CD4-positive, alpha-beta T cell treated with Interleukin-1 beta for 1 hour (primary cell): ENCODE results near the gene GPHN.

ENCODE experiments used
- DNase-seq, 2 donors: peaks; one replicate each; pipeline ENCODE4 v3.0.0-alpha.2; 2020 to 2022

GPHN gene

DNA sequence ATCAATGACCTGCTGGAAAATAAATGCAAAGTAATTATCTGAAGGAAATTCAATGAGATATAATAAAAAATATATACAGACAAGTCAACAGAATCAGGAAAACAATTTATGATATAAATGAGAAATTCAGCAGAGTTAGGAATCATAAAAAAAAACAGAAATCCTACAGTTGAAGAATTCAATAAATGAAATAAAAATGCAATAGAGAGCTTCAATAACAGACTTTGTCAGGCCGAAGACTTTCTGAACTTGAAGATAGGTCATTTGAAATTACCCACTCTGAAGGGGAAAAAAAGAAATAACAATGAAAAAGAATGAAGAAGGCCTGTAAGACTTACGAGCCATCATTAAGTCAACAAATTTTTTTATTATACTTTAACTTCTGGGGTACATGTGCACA, 665.8 kb downstream of the GPHN start:
- DNase-seq, result no peak

GRCh38 chr14:67186172-67186768, 678.3 kb downstream of the GPHN start:
- no peak for DNase-seq

DNA sequence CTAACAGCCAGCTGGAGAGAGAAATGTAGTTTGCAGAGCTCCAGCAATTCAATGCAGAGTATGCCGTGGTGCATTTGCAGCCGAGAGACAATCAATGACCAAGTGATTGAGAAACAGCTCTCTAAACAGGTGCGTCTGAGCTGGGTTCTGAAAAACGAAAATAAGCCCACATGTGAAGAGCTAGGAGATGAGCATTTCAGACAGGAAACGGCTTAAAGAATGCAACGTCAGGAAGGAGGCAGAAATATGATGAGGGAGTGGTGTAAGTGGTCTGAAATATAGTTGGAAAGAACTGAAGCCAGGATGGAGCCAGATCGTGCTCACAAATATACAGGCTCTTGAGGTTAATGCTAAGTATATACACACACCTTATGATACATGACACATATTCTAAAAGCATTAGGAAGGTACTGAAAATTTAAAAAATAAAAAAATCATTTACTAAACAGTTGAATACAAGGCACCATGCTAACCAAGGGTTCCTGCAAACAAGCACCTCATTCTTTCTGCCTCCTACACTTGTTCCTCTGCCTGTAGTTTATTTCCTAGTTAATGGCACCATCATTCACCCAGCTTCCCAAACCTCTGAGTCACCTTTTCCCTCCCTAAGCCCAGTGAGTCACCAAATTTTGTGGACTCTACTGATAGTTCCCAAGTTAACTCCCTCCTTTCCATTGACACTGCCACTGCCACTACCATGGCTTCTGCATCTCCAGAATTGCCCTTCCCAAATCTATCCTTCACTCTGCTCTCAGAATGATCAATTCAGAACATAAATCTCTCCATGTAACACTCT, 679.0 kb downstream of the GPHN start:
- DNase-seq, result no peak

GRCh38 chr14:67187826-67188225, 679.9 kb downstream of the GPHN start:
- no peak for DNase-seq

DNA sequence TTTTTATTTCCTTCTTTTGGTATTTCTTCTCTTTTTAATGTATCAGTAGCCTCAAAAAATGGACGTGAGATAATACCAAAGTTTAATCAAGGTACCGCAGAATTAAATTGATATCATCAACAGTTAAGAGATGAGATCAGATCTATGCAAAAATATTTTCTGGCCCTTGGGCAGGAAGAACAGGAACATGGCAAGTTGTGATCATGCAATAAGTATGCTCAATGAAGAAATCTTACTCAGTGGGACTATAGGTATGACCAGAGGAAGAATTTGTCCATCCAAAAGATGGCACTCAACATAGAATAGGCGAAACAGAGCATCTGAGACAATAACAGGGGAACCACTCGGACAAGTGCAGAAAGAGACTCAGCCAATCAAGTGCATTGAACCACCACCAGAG, 680.4 kb downstream of the GPHN start:
- no peak for DNase-seq

DNA sequence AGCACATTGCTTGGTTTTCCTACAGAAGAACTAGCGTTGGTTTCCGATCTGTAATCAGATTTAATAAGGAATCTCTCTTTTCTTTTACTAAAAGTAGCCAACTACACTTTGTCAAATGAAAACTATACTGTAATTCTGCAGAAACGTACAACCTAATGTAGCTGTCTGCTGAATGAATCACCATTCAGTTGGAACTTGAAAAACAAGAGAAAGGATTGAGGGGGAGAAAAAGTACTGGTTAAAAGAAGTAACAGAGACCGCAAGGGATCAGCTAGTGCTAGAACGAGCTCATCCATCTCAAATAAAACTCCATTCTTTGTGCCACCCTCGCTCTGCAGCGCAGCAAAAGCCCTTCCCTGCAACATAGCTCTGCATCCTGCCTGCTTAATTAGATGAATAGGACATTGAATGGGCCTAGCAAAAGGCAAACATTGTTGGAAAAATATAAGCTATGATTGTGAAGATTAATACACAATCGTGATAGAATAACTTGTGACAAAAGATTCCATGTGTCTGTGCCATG, 683.9 kb downstream of the GPHN start:
- DNase-seq, result no peak

- no peak for DNase-seq
Observed at GRCh38 chr14:67192366-67192765, 684.4 kb downstream of the GPHN start.

DNA sequence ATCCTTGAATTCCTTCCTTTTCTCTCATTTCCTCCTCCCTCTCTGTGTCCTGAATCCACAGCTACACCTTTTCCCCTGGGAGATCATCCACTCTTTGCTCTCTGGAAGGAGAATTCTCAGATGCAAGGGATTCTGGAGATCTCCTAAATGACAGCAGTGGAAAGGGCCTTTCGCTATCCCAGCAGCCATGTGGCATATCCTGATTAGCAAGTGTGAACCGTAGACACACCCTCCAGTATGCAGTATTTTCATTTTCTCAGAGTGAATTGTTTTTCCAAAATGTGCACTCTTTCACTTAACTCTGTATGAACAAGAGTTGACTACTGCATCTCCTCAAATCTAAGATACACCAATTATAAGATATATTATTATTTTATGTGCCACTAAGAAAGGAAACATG, 687.3 kb downstream of the GPHN start:
- DNase-seq, result no peak

DNA sequence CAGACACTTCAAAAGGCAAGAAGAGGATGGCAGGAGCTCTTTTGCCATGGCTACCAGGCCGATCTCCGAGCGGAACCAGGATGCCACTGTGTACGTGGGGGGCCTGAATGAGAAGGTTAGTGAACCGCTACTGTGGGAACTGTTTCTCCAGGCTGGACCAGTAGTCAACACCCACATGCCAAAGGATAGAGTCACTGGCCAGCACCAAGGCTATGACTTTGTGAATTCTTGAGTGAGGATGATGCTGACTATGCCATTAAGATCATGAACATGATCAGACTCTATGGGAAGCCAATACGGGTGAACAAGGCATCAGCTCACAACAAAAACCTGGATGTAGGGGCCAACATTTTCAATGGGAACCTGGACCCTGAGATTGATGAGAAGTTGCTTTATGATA, 691.1 kb downstream of the GPHN start:
- no peak for DNase-seq

GRCh38 chr14:67207810-67208209, 699.9 kb downstream of the GPHN start:
- no peak for DNase-seq

DNA sequence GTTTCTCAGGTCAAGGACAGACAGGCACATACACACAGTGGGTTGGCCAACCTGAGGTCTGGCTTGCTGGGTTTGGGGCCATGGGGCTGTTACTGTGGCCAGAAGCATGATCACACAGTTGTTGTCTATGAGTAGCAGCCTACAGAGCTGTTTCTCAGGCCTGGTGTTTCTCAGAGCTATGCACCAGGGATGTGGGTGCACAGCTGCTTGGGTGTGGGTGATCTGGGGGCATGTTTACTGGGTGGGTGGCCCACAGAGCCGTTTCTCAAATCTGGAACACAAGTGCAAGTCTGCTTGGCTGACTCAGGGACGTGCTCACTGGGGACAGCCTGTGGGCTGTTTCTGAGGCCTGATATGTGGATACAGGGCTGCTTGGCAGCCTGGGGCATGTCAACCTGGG, 710.2 kb downstream of the GPHN start:
- DNase-seq, result no peak

GRCh38 chr14:67221248-67221981, 713.5 kb downstream of the GPHN start:
- DNase-seq, result no peak

DNA sequence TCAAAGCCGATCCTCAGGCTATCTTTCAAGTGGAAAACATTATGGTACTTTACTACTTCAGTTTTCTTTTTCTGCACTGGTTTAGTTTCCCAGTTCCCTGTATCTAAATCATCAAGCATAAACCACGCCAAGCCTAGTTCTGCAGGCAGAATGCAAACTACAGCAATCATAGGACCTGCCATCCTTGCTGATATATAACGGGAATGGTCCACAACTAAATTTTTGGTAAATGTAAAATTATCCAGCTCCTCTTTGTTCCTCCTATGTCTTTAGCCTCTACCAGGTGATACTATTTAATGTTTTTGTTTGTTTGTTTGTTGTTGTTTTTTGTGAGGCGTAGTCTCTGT, 714.0 kb downstream of the GPHN start:
- DNase-seq, result no peak

DNA sequence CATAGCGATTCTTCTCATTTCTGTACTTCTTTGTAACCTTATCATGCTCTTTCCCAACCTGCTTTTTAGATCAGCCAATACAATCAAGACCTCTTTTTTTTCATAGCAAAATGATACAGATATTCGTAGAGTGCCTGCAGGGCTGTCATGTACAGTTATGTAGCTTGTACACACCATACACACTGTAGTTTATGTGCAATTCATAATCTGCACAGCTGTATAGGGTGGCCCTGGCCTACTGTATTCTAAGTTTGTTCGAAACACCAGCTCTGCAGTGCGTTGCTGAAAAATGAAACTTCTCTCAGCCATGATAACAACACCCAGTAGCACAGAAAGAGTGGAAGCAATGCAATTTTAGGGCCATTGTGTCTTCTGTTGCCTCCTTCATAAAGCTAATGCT, 717.6 kb downstream of the GPHN start:
- no peak for DNase-seq

DNA sequence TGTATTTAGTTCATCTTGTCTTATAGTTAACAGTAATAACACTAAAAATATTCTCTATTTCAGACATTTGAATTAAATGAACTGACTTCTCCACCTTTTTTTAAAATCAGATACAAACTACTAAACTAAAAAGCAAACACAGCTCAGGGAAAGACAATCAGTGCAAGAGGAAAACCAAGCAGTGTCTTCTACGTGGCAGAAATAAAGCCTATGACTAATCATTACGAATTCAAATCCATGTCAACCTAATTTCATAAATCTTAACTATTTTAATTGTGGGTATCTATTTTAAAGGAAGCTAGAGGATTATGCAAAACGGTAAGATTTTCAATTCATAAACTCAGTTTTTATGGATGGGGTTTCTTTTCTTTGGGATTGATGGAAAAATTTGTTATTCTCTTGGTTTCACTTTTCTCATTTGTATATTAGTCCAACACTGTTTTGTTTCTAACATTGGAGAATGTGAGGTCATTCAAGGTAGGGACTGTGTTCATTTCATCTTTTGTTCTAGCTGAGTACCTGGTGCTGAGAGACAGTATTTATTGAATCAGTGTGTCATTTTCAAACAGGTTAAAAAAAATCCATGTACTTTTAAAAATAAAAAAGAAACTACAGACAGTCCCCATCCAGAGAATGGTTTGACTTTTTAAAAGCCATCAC, 720.5 kb downstream of the GPHN start:
- no peak for DNase-seq
